AG04450 (cell line): ENCODE results near the gene TIAM1. TPM values are rescaled to one million over a fixed set of nuclear protein-coding genes. Genes with fewer than 3 reads are reported as not detected.

Source experiments
- CTCF ChIA-PET: fragments of 300-600, 350-600 bp; formaldehyde crosslinking; extraction: SDS; loops from one replicate; lab custom pipeline; 2022; ENCODE audit warnings: antibody characterized with exemption, inconsistent platforms; lab: Charles Lee
- POLR2A ChIA-PET: fragments of 350-600 bp; formaldehyde crosslinking; extraction: SDS; loops from one replicate; lab custom pipeline; 2021; ENCODE audit warnings: antibody characterized with exemption, inconsistent platforms; lab: Yijun Ruan, JAX
- DNase-seq: peaks from one replicate; pipeline ENCODE4 v3.0.0-alpha.2; 2011; ENCODE audit warnings: low read depth, low spot score
- H3K27ac ChIP-seq: one replicate; pipeline ENCODE4 v1.5.1; 2012; ENCODE audit warnings: low read depth, low read length, control low read depth
- H3K27me3 ChIP-seq: one replicate; pipeline ENCODE4 v1.6.0; 2012; ENCODE audit warnings: low read length; ENCODE audit not compliant: control insufficient read depth, insufficient read depth
- H3K4me3 ChIP-seq: 2 replicates; pipeline ENCODE4 v1.5.1; 2011; ENCODE audit warnings: mild to moderate bottlenecking, low read depth, low read length, control low read depth
- H3K9me3 ChIP-seq: 2 replicates; pipeline ENCODE4 v1.5.1; 2012; ENCODE audit warnings: low read length; ENCODE audit not compliant: control insufficient read depth, insufficient read depth
- CTCF ChIP-seq: IDR thresholded peaks from 2 replicates; pipeline ENCODE4 v1.5.1; 2011; ENCODE audit warnings: low read depth, low read length, control low read depth, inconsistent platforms
- polyA plus RNA-seq: library from polyadenylated mRNA; depleted of rRNA; stranded (reverse); fragments of >200 nt; gene quantifications from 2 replicates; pipeline ENCODE4 v1.2.3, GENCODE V29; 2011

The TIAM1 gene
- polyA plus RNA-seq, 1 experiment, result 2.1 TPM

DNA sequence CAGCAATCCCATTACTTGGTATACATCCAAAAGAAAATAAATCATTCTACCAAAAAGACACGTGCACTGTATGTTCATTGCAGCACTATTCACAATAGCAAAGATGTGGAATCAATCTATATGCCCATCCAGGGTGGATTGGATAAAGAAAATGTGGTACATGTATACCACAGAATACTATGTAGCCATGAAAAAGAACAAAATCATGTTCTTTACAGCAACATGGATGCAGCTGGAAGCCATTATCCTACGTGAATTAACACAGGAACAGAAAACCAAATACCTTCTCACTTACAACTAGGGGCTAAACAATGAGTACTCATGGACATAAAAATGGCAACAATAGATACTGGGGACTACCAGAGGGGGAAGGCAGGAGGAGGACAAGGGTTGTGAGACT, 147.3 kb downstream of the TIAM1 start:
- ChIA-PET CTCF (interaction anchor here (1.0 to 14.7 kb wide), 5 partner anchors 16 to 408 kb away, joined by 3 to 329 read pairs (median 4); no protein-coding TSS in a partner anchor), POLR2A (interaction anchor here (0.7 kb wide), 1 partner anchor 98 kb away, joined by 4 read pairs; no protein-coding TSS in a partner anchor)
- TF ChIP-seq CTCF, result no peak
- H3K4me3 ChIP-seq, result no peak overlapping the region
- no peaks in the 10 kb centered on the region for H3K9me3 ChIP-seq
- no peaks in the 10 kb centered on the region for H3K27me3 ChIP-seq
- H3K27ac ChIP-seq, result no peak overlapping the region
- no peak for DNase-seq

DNA sequence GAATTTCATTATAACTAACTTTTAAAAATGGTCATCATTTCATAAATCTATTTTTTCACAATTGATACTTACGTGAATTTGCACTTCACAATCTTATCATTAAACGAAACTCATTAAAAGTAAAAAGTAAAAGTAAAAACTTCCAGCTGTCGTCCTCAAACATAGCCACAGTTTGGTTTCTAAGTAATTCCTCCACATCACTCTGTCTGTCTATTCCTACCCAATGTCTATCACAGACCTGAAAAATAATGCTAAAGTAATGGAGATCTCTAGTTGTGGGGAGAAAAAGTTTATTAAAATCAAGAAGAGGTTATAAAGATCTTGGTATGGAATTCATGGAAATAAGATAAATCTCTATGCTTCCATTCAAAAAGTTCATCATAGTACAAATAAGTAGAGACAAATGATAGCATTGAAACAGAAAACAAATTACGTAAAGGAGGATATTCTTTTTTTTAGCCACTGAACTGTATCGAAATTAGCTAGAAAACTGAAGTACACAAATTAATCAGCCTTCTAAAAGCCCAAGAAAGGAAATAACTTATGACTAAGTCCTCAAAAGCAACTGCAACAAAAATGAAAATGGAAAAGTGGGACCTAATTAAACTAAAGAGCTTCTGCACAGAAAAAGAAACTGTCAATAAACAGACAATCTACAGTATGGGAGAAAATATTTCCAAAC, 148.6 kb downstream of the TIAM1 start:
- Histone ChIP-seq H3K4me3 (no peak overlapping the region), H3K27ac (no peak overlapping the region), H3K27me3 (no peaks in the 10 kb centered on the region), H3K9me3 (no peaks in the 10 kb centered on the region)
- CTCF ChIA-PET, result interaction anchor here (0.6 to 14.7 kb wide), 7 partner anchors 12 to 410 kb away, joined by 3 to 329 read pairs (median 4); no protein-coding TSS in a partner anchor
- DNase-seq, result no peak
- POLR2A ChIA-PET, result no interaction called here
- TF ChIP-seq CTCF, result no peak

- no peak for TF ChIP-seq CTCF
Observed at GRCh38 chr21:31194510-31195293, 149.4 kb downstream of the TIAM1 start.

GRCh38 chr21:31193761-31194160, 150.3 kb downstream of the TIAM1 start:
- Histone ChIP-seq H3K27ac (no peak overlapping the region), H3K9me3 (no peaks in the 10 kb centered on the region), H3K4me3 (no peak overlapping the region), H3K27me3 (no peaks in the 10 kb centered on the region)
- CTCF ChIA-PET, result interaction anchor here (3.1 to 14.7 kb wide), 2 partner anchors 13 to 386 kb away, joined by 17 to 329 read pairs; no protein-coding TSS in a partner anchor
- no peak for TF ChIP-seq CTCF
- POLR2A ChIA-PET, result no interaction called here
- DNase-seq, result no peak

More at GRCh38 chr21:31194510-31195293, 149.4 kb downstream of the TIAM1 start:
- no peak overlapping the region for H3K27ac ChIP-seq
- no peaks in the 10 kb centered on the region for H3K27me3 ChIP-seq
- no peaks in the 10 kb centered on the region for H3K9me3 ChIP-seq
- CTCF ChIA-PET, result interaction anchor here (1.0 to 14.7 kb wide), 6 partner anchors 12 to 411 kb away, joined by 3 to 329 read pairs (median 4); no protein-coding TSS in a partner anchor
- DNase-seq, result no peak
- POLR2A ChIA-PET, result no interaction called here
- no peak overlapping the region for H3K4me3 ChIP-seq
